ENCODE results near the gene ANKRA2.

- TF ChIP-seq EGR1 (IDR thresholded peaks at IDR 0.05; ENCODE audit: borderline replicate concordance in 1 of 2, low read depth in 2 of 2, low read length in 2 of 2): no peak
- TF ChIP-seq MXI1 (IDR thresholded peaks at IDR 0.05; ENCODE audit: low read depth, low read length): no peak
- TF ChIP-seq ESRRA (IDR thresholded peaks at IDR 0.05; ENCODE audit: low read length): no peak
- TF ChIP-seq, protein P1, sequence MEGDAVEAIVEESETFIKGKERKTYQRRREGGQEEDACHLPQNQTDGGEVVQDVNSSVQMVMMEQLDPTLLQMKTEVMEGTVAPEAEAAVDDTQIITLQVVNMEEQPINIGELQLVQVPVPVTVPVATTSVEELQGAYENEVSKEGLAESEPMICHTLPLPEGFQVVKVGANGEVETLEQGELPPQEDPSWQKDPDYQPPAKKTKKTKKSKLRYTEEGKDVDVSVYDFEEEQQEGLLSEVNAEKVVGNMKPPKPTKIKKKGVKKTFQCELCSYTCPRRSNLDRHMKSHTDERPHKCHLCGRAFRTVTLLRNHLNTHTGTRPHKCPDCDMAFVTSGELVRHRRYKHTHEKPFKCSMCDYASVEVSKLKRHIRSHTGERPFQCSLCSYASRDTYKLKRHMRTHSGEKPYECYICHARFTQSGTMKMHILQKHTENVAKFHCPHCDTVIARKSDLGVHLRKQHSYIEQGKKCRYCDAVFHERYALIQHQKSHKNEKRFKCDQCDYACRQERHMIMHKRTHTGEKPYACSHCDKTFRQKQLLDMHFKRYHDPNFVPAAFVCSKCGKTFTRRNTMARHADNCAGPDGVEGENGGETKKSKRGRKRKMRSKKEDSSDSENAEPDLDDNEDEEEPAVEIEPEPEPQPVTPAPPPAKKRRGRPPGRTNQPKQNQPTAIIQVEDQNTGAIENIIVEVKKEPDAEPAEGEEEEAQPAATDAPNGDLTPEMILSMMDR (IDR thresholded peaks at IDR 0.05 in 2 of 3, conservative IDR thresholded peaks at IDR 0.05 in 1 of 3; ENCODE audit: control insufficient read depth in 2 of 3, extremely low read depth in 1 of 3, insufficient read depth in 1 of 3, low read depth in 3 of 3, low read length in 3 of 3): no peak
- no peak for TF ChIP-seq POLR2A (IDR thresholded peaks at IDR 0.05; ENCODE audit: low read depth, low read length)
- TF ChIP-seq IKZF2 (IDR thresholded peaks at IDR 0.05): no peak
- no peak for TF ChIP-seq RAD21 (IDR thresholded peaks at IDR 0.05; ENCODE audit: insufficient read depth, low read depth, low read length)
- TF ChIP-seq POLR2AphosphoS5 (IDR thresholded peaks at IDR 0.05; ENCODE audit: low read length): no peak
- TF ChIP-seq, protein P2, sequence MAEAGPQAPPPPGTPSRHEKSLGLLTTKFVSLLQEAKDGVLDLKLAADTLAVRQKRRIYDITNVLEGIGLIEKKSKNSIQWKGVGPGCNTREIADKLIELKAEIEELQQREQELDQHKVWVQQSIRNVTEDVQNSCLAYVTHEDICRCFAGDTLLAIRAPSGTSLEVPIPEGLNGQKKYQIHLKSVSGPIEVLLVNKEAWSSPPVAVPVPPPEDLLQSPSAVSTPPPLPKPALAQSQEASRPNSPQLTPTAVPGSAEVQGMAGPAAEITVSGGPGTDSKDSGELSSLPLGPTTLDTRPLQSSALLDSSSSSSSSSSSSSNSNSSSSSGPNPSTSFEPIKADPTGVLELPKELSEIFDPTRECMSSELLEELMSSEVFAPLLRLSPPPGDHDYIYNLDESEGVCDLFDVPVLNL (IDR thresholded peaks at IDR 0.05; ENCODE audit: low read depth, low read length): no peak
- no peak for TF ChIP-seq POLR2AphosphoS2 (IDR thresholded peaks at IDR 0.05; ENCODE audit: low read depth, low read length)
Observed at GRCh38 chr5:73534011-73534644, 31.3 kb downstream of the ANKRA2 start.
